Ectodermal cell (in vitro differentiated cells): Measurements from ENCODE around the gene PPT1. TPM values are rescaled to one million over a fixed set of nuclear protein-coding genes. Genes with fewer than 3 reads are reported as not detected.
A peak's percentile ranks its signal among the peaks of the same experiment; 100 is the strongest.

Experiments used
- H3K27ac ChIP-seq: 2 replicates; pipeline ENCODE4 v1.7.0; 2013; ENCODE audit warnings: mild to moderate bottlenecking, low read depth, low read length; ENCODE audit not compliant: insufficient read depth, poor library complexity, severe bottlenecking
- H3K27me3 ChIP-seq: 2 replicates; pipeline ENCODE4 v1.7.0; 2013; ENCODE audit warnings: mild to moderate bottlenecking, low read length; ENCODE audit not compliant: insufficient read depth, control insufficient read depth, poor library complexity, severe bottlenecking
- H3K36me3 ChIP-seq: one replicate; pipeline ENCODE4 v1.7.0; 2013; ENCODE audit warnings: low read length; ENCODE audit not compliant: control insufficient read depth, insufficient read depth
- H3K4me1 ChIP-seq: one replicate; pipeline ENCODE4 v1.7.0; 2013; ENCODE audit warnings: low read length; ENCODE audit not compliant: control insufficient read depth, insufficient read depth
- H3K4me3 ChIP-seq: 2 replicates; pipeline ENCODE4 v1.7.0; 2013; ENCODE audit warnings: low read depth, low read length, control low read depth; ENCODE audit not compliant: insufficient read depth
- H3K9me3 ChIP-seq: 2 replicates; pipeline ENCODE4 v1.7.0; 2013; ENCODE audit warnings: mild to moderate bottlenecking, low read length, moderate library complexity; ENCODE audit not compliant: control insufficient read depth
- WGBS, 2 experiments: methylation state at CpG; one replicate each; pipeline ENCODE4 v1.1.7; 2013; ENCODE audit warnings: missing lambda C conversion rate in 2 of 2; 5-methylcytosine and 5-hydroxymethylcytosine counted together
- polyA plus RNA-seq, 4 experiments: library from polyadenylated mRNA; stranded (reverse); fragments of 50-300 nt; gene quantifications; one replicate each; pipeline ENCODE4 v1.2.3, GENCODE V29; 2013

The PPT1 gene
- polyA plus RNA-seq (2013, experiment 1 of 4) = 168 TPM
- polyA plus RNA-seq (2013, experiment 2 of 4) = 158 TPM
- 163 TPM for polyA plus RNA-seq (2013, experiment 3 of 4)
- 182 TPM for polyA plus RNA-seq (2013, experiment 4 of 4)

DNA sequence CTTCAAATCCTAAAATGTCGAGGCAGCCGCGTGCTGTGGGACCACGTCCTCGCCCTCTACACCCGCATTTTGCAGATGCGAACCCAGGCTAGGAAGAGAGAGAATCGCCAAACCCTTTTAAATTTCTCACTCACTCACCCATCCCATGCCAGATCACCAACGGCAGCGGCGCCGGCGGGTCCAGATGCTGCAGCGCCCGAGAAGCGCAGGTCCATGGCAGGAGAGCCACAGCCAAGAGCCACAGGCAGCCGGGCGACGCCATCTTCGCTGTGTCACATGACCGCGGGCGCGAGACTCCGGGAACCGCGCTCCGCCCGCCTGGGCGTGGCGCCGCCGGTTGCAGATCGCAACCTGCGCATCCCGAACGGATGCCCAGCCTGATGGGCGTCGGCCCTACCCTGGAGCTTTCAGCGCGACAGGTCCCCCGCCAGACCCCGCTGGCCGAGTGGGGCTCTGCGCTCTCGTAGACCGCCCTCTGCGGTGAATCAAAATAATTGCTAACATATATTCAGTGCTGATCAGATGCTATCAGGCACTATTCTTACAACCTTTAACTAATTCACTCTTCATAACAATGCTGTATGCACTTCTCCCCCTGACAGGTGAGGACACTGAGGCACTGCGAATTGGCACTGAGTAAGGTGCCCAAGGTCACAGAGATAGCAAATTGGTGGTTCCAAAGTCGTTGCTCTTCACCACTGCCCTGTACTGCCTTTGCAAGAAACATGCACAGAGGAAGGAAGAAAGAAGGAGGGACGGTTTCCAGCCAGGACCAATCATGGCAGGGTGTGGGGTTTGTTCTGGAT lies at the start of gene PPT1:
Gene PPT1, minus strand, starts transcription at position 276 of the 806 bp plus-strand sequence. Its CDS starts 14 bp downstream, at position 262.
- H3K27ac ChIP-seq = no peak within 1 kb of the TSS
- H3K36me3 ChIP-seq = no peaks in the 10 kb centered on the region
- WGBS, 2 experiments = 1% methylated on average over 51 of the region's 51 CpGs
- peaks cover 6% of the 10 kb centered on the region for H3K4me1 ChIP-seq
- H3K4me3 ChIP-seq = peak within 1 kb of the TSS; percentile 79
- H3K27me3 ChIP-seq = no peaks in the 10 kb centered on the region
- H3K9me3 ChIP-seq = no peaks in the 10 kb centered on the region

DNA sequence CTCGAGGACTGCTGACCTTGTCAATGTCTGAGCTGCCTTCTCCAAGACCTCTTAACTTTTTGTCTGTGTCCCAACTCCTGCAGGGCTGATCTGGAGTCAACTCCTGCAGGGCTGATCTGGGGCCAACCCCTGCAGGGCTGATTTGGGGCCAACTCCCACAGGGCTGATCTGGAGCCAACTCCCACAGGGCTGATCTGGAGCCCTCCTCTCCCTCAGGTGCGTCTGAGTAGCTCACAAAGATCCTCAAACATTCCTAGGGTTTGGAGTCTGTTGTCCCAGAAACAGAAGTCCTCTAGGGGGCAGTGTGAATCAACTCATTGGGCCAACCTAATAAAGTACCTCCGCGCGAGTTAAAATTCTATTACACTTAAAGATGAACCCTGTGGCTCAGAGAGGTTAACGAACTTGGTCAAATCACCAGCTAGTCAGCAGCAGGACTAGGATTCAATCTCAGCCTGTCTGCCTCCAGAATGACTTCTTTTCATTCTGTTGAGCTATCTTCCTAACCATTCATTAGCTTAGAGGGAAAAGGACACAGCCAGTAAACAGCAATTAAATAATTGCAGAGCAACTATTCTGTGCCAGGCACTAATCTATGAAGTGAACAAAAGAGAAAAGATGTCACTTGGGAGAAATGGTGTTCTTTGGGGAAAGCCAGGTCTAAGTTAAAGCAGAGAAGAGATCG lies 47.0 kb upstream of the PPT1 start:
- Histone ChIP-seq H3K36me3 (no peaks in the 10 kb centered on the region), H3K4me3 (no peak overlapping the region), H3K9me3 (no peaks in the 10 kb centered on the region), H3K27me3 (peaks cover 39% of the 10 kb centered on the region), H3K27ac (no peak overlapping the region), H3K4me1 (peaks cover 5% of the 10 kb centered on the region)
- WGBS, 2 experiments = 14 to 26% methylated on average over 6 to 7 of the region's 7 CpGs

DNA sequence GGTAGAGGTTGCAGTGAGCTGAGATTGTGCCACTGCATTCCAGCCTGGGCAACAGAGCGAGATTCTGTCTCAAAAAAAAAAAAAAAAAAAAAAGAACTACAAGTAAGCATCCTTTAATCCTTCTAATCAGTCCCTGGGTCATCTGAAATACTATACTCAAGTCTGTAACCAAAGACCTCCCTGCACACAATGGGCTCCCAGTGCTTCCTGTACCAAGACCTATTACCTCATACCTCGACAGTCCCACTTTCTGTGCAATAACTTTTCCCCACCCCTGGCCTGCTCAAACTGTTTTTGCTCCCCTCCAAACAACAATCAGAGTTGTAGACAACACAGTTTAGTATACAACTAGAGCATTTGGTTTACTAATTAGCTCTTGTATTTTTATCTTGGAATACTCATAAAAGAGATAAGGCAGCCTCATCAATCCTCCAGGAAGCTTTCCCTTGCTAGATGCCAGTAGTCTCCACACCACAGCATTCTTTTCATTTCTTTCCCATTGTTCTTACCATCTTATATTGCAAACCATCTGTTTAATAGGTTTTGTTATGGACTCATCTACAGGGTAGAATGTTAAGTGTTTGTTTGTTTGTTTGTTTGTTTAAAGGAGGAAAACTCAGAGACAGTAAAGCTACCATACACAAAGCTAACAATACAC lies 45.0 kb upstream of the PPT1 start:
- H3K4me1 ChIP-seq = peaks cover 5% of the 10 kb centered on the region
- H3K4me3 ChIP-seq = no peak overlapping the region
- H3K27me3 ChIP-seq = peaks cover 28% of the 10 kb centered on the region
- no peak overlapping the region for H3K27ac ChIP-seq
- WGBS, 2 experiments = 86 to 98% methylated on average over 2 of the region's 2 CpGs
- H3K36me3 ChIP-seq = no peaks in the 10 kb centered on the region
- no peaks in the 10 kb centered on the region for H3K9me3 ChIP-seq

DNA sequence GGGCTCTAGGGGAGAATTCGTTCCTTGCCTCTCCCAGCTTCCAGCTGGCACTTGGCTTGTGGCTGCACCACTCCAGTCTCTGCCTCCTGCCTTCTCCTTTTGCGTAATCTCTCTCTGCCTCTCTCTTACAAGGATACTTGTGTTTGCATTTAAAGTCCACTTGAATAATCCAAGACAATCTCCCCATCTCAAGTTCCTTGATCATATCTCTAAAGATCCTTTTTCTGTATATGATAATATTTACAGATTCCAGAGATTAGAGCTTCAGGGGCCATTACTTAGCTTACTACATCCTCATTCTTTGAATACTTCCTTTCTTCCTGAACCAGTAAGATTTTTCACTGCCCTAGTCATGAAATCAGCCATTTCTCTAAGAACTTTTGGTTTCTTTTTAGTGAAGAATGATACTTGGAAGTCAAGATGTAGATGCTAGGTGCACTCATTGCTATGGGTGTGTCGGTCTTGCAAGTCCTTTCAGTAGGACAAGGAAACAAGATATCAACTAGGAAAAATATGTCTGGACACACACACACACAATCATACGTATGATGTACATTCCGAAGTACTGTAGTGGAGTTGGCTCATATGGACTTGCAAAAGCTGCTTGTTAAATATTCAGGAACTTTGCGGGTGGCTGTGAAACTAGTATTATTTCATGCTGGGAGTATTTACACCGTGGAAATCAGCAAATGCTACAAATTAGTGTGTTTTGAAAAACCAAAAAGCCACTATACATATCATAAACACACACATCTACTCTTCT lies 43.3 kb upstream of the PPT1 start:
- Histone ChIP-seq H3K36me3 (no peaks in the 10 kb centered on the region), H3K4me1 (peaks cover 5% of the 10 kb centered on the region), H3K9me3 (no peaks in the 10 kb centered on the region), H3K4me3 (no peak overlapping the region), H3K27ac (no peak overlapping the region), H3K27me3 (peaks cover 13% of the 10 kb centered on the region)
- WGBS, 2 experiments = 87 to 89% methylated on average over 7 of the region's 7 CpGs

DNA sequence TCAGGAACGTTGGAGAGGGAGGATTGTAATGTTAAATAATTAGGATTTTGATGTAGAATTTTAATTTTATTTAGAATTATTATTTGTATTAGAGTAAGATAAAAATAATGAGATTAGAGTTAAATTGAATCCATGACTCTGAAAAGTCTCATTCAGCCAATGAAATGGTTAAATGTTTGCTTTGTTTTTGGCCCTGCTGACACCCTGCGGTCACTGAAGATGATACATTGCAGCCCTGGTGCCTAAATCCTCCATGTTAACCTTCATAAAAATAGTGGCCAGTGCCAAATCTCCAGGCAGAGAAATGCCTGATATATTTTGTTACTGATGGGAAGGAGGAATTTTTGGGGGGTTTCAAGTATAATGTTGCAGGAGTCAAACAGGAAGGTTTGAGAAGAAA lies 36.8 kb upstream of the PPT1 start:
- Histone ChIP-seq H3K9me3 (no peaks in the 10 kb centered on the region), H3K36me3 (no peaks in the 10 kb centered on the region), H3K4me3 (no peak overlapping the region), H3K4me1 (no peaks in the 10 kb centered on the region), H3K27me3 (no peaks in the 10 kb centered on the region), H3K27ac (no peak overlapping the region)
- WGBS, 2 experiments = 76 to 82% methylated on average over 2 of the region's 2 CpGs

DNA sequence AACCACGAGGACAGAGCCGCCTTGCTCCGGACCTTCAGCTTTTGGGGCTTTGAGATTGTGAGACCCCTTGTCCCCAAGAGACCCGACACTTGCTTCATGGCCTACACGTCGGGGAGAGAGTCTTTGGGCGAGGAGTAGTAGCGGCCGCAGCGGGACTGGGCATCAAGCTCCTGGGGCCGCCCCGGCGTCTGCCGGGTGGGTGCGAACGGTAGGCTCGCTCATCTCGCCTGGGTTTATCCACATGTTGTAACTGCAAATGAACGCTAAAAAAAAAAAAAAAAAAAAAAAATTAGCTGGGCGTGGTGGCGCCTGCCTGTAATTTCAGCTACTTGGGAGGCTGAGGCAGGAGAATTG lies 36.2 kb upstream of the PPT1 start:
- H3K36me3 ChIP-seq = no peaks in the 10 kb centered on the region
- no peaks in the 10 kb centered on the region for H3K9me3 ChIP-seq
- no peak overlapping the region for H3K27ac ChIP-seq
- H3K27me3 ChIP-seq = no peaks in the 10 kb centered on the region
- H3K4me1 ChIP-seq = no peaks in the 10 kb centered on the region
- WGBS, 2 experiments = 93 to 95% methylated on average over 21 of the region's 21 CpGs
- H3K4me3 ChIP-seq = no peak overlapping the region

DNA sequence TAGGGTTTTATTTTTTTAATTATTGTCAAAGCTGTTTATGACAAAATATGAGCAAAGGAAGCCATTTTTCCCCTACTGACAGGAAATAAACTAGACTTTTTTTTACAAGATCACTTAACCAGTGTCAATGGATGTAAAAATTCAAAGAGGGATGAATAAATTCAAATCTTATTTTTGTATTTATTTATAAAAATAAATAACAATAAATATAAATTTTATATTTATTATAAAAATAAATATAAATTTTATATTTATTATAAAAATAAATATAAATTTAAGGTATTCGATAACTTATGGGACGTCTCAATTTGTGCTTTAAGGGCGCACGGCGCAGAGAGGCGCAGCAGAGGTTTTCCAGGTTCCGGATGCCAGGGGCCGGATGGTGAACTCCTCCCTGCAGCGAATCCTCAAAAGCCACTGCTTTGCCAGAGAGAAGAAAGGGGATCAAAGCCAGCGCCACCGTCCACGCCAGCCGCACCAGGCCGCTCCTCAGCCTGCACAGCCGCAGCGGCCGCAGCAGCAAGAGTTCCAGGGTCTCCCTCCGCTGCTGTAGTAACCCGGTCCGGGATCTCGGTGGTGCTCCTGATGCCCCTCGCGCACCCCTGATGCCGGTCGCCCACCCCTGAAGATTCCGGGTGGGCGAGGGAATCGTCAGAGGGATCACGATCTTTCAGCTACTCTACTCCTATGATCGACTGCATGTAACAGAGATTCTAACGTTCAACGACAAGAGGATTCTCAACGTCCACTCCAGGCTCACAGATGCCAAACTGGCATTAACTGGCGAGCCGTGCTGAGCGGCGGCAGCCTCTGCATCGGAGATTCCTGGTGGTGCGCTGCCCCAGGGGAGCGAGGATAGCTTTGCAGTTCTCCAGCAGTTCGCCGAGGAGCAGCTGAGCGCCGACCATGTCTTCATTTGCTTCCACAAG lies 35.6 kb upstream of the PPT1 start:
- H3K27ac ChIP-seq = no peak overlapping the region
- WGBS, 2 experiments = 94 to 95% methylated on average over 44 of the region's 44 CpGs
- no peaks in the 10 kb centered on the region for H3K4me1 ChIP-seq
- H3K9me3 ChIP-seq = no peaks in the 10 kb centered on the region
- H3K36me3 ChIP-seq = no peaks in the 10 kb centered on the region
- H3K27me3 ChIP-seq = no peaks in the 10 kb centered on the region
- no peak overlapping the region for H3K4me3 ChIP-seq

DNA sequence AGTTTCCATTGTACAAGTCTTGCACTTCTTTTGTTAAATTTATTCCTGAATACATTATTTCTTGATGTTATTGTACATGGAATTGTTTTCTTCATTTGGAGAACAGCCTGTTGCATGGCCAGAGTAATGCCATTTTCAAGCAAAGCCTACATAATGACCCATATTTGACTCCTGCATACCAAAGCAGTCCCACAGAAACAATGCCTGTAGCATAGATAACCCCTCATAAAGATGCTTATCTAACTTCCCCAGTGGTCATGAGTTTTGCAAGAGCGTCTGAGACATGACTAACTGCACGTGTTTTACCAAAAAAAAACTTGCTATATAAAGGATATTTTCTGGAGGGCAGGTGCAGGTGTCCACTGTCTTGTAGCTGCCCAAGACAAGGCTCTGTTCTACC lies 33.8 kb upstream of the PPT1 start:
- 95 to 100% methylated on average over 2 of the region's 2 CpGs for WGBS, 2 experiments
- H3K27ac ChIP-seq = no peak overlapping the region
- H3K4me1 ChIP-seq = no peaks in the 10 kb centered on the region

DNA sequence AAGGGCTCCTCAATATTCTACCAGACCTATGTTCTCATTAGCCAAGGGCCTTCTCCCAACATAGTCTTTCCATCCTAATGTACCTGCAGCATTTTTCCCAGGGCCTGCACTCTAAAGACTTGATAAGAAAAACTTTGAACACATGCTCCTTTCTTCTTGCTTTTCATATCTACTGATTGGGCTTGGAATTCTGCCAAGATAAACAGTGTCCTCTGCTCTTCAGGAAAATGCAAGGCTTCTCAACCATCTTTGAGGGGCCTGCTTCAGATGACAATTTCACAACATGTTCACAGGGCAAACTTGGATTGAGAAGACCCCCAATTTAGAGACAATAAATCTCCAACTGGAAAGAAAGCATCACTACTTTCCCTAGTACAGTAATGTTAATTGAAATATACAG lies 25.8 kb upstream of the PPT1 start:
- H3K27me3 ChIP-seq = peaks cover 14% of the 10 kb centered on the region

More for the DNA sequence above, 33.8 kb upstream of the PPT1 start:
- no peaks in the 10 kb centered on the region for H3K27me3 ChIP-seq
- H3K4me3 ChIP-seq = no peak overlapping the region
- H3K36me3 ChIP-seq = no peaks in the 10 kb centered on the region
- H3K9me3 ChIP-seq = no peaks in the 10 kb centered on the region

More for the DNA sequence above, 25.8 kb upstream of the PPT1 start:
- Histone ChIP-seq H3K27ac (no peak overlapping the region), H3K4me3 (no peak overlapping the region), H3K36me3 (no peaks in the 10 kb centered on the region), H3K9me3 (no peaks in the 10 kb centered on the region), H3K4me1 (no peaks in the 10 kb centered on the region)
